K562 (cell line): ENCODE data around the gene SLC26A5. TPM values are rescaled to one million over a fixed set of nuclear protein-coding genes. Genes with fewer than 3 reads are reported as not detected.

ENCODE experiments used
- ATAC-seq: fragments of 200-7000 bp; cut with Tn5 transposase; 3 replicates; pipeline ENCODE4 v1.9.1; 2020; ENCODE audit warnings: moderate library complexity
- BruUV-seq: library from RNA; stranded (reverse); fragments of 400-500 nt; replicated peaks from 2 replicates; lab custom pipeline; 2021; lab: Mats Ljungman, UMichigan
- CTCF ChIA-PET: fragments of 300-600 bp; formaldehyde crosslinking; extraction: SDS; loops from one replicate; lab custom pipeline; 2021; ENCODE audit warnings: low intra/inter-chr PET ratio; lab: Yijun Ruan, JAX
- POLR2A ChIA-PET: fragments of 300-600, 350-650 bp; sonication (Branson Sonifier 250); formaldehyde crosslinking; extraction: SDS; loops from one replicate; lab custom pipeline; 2021; ENCODE audit warnings: antibody characterized with exemption, inconsistent platforms; lab: Yijun Ruan, JAX
- DNase-seq, 4 experiments: peaks; one replicate each; pipeline versions ENCODE4 v3.0.0 to v3.0.0-alpha.2; 2011 to 2018; ENCODE audit warnings: low spot score in 3 of 4, mixed read lengths in 3 of 4; ENCODE audit errors: extremely low read depth in 1 of 4
- FAIRE-seq: peaks from 2 replicates; lab custom pipeline; 2011; peaks lifted over from hg19 to GRCh38; lab: Jason Lieb, UNC
- H2AFZ ChIP-seq: 2 replicates; pipeline ENCODE4 v1.6.0; 2011; ENCODE audit warnings: low read depth, low read length, control low read depth, inconsistent platforms
- H3K27ac ChIP-seq: fragments of 200-600 bp; 3 replicates; pipeline ENCODE4 v1.8.0; 2011; ENCODE audit warnings: low read depth, mild to moderate bottlenecking, control low read depth, inconsistent platforms, low read length, moderate library complexity, mixed read lengths; ENCODE audit errors: extremely low read depth
- H3K27me3 ChIP-seq, 2 experiments: fragments of 300-600 bp in 1 of 2; 2 replicates in 1 of 2; 3 replicates in 1 of 2; pipeline versions ENCODE4 v1.6.0 to v1.8.0; 2011; ENCODE audit warnings: inconsistent platforms in 2 of 2, low read length in 2 of 2, mild to moderate bottlenecking in 1 of 2, mixed read lengths in 1 of 2, moderate library complexity in 1 of 2; ENCODE audit not compliant: control insufficient read depth in 2 of 2, insufficient read depth in 2 of 2
- H3K36me3 ChIP-seq: fragments of 300-600 bp; 3 replicates; pipeline ENCODE4 v1.8.0; 2011; ENCODE audit warnings: mild to moderate bottlenecking, low read length, inconsistent platforms; ENCODE audit not compliant: control insufficient read depth, insufficient read depth
- H3K4me1 ChIP-seq, 2 experiments: fragments of 200-600 bp in 1 of 2; replicated peaks in 1 of 2; 2 replicates in 1 of 2; 3 replicates in 1 of 2; pipeline versions ENCODE4 v1.5.1 to v1.8.0; 2011; ENCODE audit warnings: inconsistent platforms in 2 of 2, low read length in 2 of 2, mild to moderate bottlenecking in 1 of 2, mixed read lengths in 1 of 2, moderate library complexity in 1 of 2; ENCODE audit not compliant: control insufficient read depth in 2 of 2, insufficient read depth in 2 of 2
- H3K4me2 ChIP-seq: 2 replicates; pipeline ENCODE4 v1.6.1; 2011; ENCODE audit warnings: low read length, control low read depth, inconsistent platforms, mixed read lengths; ENCODE audit not compliant: insufficient read depth
- H3K4me3 ChIP-seq: fragments of 200-600 bp; sonication (generic), shearing (Covaris generic); 2 replicates; pipeline ENCODE4 v1.5.1; 2016; ENCODE audit warnings: control low read depth, inconsistent platforms
- H3K79me2 ChIP-seq: fragments of 200-600 bp; 3 replicates; pipeline ENCODE4 v1.8.0; 2011; ENCODE audit warnings: low read length, inconsistent platforms; ENCODE audit not compliant: control insufficient read depth, insufficient read depth
- H3K9ac ChIP-seq, 2 experiments: 2 replicates each; pipeline versions ENCODE4 v1.6.0 to v1.6.1; 2011; ENCODE audit warnings: low read depth in 2 of 2, low read length in 2 of 2, control low read depth in 1 of 2, inconsistent platforms in 1 of 2, mild to moderate bottlenecking in 1 of 2, mixed read lengths in 1 of 2; ENCODE audit not compliant: insufficient read depth in 1 of 2
- H3K9me1 ChIP-seq: one replicate; pipeline ENCODE4 v1.6.0; 2011; ENCODE audit warnings: inconsistent platforms, mild to moderate bottlenecking, low read length, moderate library complexity; ENCODE audit not compliant: control insufficient read depth, insufficient read depth
- H3K9me3 ChIP-seq: replicated peaks from 2 replicates; pipeline ENCODE4 v1.5.1; 2011; ENCODE audit warnings: low read depth, low read length, inconsistent platforms; ENCODE audit not compliant: control insufficient read depth, insufficient read depth
- H4K20me1 ChIP-seq: replicated peaks from 2 replicates; pipeline ENCODE4 v1.6.1; 2011; ENCODE audit warnings: low read length, inconsistent platforms, mixed read lengths; ENCODE audit not compliant: control insufficient read depth, insufficient read depth
- ARHGAP35 ChIP-seq: fragments of 450-650 bp; IDR thresholded peaks from 2 replicates; pipeline ENCODE4 v1.6.1; 2018; ENCODE audit not compliant: partially characterized antibody
- ARID1B ChIP-seq: fragments of 450-650 bp; IDR thresholded peaks from 2 replicates; pipeline ENCODE4 v1.6.1; 2016; ENCODE audit warnings: antibody characterized with exemption, mild to moderate bottlenecking, inconsistent platforms
- ATF2 ChIP-seq: sonication (generic); formaldehyde crosslinking; IDR thresholded peaks from 2 replicates; pipeline ENCODE4 v1.8.1; 2022; ENCODE audit warnings: missing genetic modification reagents
- CREB1 ChIP-seq, 2 experiments: sonication (generic) in 1 of 2; formaldehyde crosslinking in 1 of 2; IDR thresholded peaks; 2 replicates each; pipeline versions ENCODE4 v1.6.1 to v1.8.0; 2012 to 2022; ENCODE audit warnings: inconsistent platforms in 1 of 2, mild to moderate bottlenecking in 1 of 2, missing genetic modification reagents in 1 of 2, moderate library complexity in 1 of 2
- DLX4 ChIP-seq: fragments of 250-450 bp; sonication (Bioruptor Pico); IDR thresholded peaks from 2 replicates; pipeline ENCODE4 v1.6.1; 2021; ENCODE audit warnings: mild to moderate bottlenecking
- HBP1 ChIP-seq: fragments of 450-650 bp; formaldehyde crosslinking; IDR thresholded peaks from 2 replicates; pipeline ENCODE4 v1.4.0; 2022; ENCODE audit warnings: missing genetic modification characterization
- HLTF ChIP-seq: fragments of 450-650 bp; IDR thresholded peaks from 2 replicates; pipeline ENCODE4 v1.6.1; 2016
- LARP7 ChIP-seq: fragments of 450-650 bp; IDR thresholded peaks from 2 replicates; pipeline ENCODE4 v1.6.1; 2016
- MLLT1 ChIP-seq, 2 experiments: fragments of 450-650 bp; IDR thresholded peaks; 2 replicates each; pipeline ENCODE4 v1.6.1; 2016
- NBN ChIP-seq: fragments of 450-650 bp; IDR thresholded peaks from 2 replicates; pipeline ENCODE4 v1.6.1; 2016; ENCODE audit warnings: low read depth, mild to moderate bottlenecking
- NELFE ChIP-seq: IDR thresholded peaks from 2 replicates; pipeline ENCODE4 v1.6.1; 2011; ENCODE audit warnings: mild to moderate bottlenecking; ENCODE audit not compliant: insufficient read depth, insufficient read length
- PHF20 ChIP-seq: fragments of 450-650 bp; IDR thresholded peaks from 2 replicates; pipeline ENCODE4 v1.6.1; 2018; ENCODE audit not compliant: partially characterized antibody
- RAD51 ChIP-seq: fragments of 450-650 bp; IDR thresholded peaks from 2 replicates; pipeline ENCODE4 v1.7.1; 2016; ENCODE audit warnings: low read depth, mild to moderate bottlenecking, borderline replicate concordance
- SMARCA5 ChIP-seq: fragments of 450-650 bp; IDR thresholded peaks from 2 replicates; pipeline ENCODE4 v1.6.1; 2016
- SMC3 ChIP-seq: conservative IDR thresholded peaks from 2 replicates; pipeline ENCODE4 v1.6.1; 2011; ENCODE audit warnings: low read depth, low read length, improper control_type of control experiment; ENCODE audit not compliant: insufficient read depth
- TSC22D4 ChIP-seq: fragments of 450-650 bp; IDR thresholded peaks from 2 replicates; pipeline ENCODE4 v1.6.1; 2016; ENCODE audit warnings: missing genetic modification characterization, missing biosample characterization, control low read depth
- WGBS: fragments of 100-300 bp; shearing (Covaris generic); methylation state at CpG from one replicate; pipeline ENCODE4 v1.1.6; 2016; ENCODE audit warnings: low coverage, mixed read lengths; ENCODE audit not compliant: insufficient coverage; ENCODE audit errors: missing lambda C conversion rate; 5-methylcytosine and 5-hydroxymethylcytosine counted together
- in situ Hi-C: fragments of 300-500 bp; cut with MboI; formaldehyde crosslinking; loops from 4 replicates; pipeline ENCODE4 v1.15.0; 2018; ENCODE audit warnings: inconsistent platforms, mixed read lengths
- intact Hi-C: fragments of 100-400 bp; cut with micrococcal nuclease; formaldehyde crosslinking; loops from 2 replicates; pipeline ENCODE4 v1.14.2; 2022
- polyA plus RNA-seq, 8 experiments: library from polyadenylated mRNA; depleted of rRNA in 4 of 8; stranded (reverse) in 5 of 8; unstranded in 3 of 8; fragments of >200 nt; fragmentation: Nextera tagmentation in 2 of 8; fragmentation: Illumina TruSeq in 1 of 8; extraction: Ambion mirVana in 2 of 8; extraction: Trizol in 1 of 8; gene quantifications; 2 replicates each; pipeline versions ENCODE4 v1.2.1 to v1.2.3, GENCODE V29; 2011 to 2014; ENCODE audit warnings: inconsistent platforms in 1 of 8, missing spikeins in 1 of 8
- total RNA-seq, 7 experiments: library from RNA; depleted of rRNA in 6 of 7; stranded (reverse); fragments of >200 nt in 6 of 7; fragmentation: Illumina TruSeq in 2 of 7; extraction: Trizol in 2 of 7; gene quantifications; 2 replicates each; pipeline versions ENCODE4 v1.2.1 to v1.2.3, GENCODE V29; 2011 to 2021; ENCODE audit warnings: low replicate concordance in 1 of 7

Gene SLC26A5
- total and polyA plus RNA-seq, 9 of the 15 experiments (the other 6 are each of a cell fraction or from before 2014, with no cell fraction given): not detected

- TF ChIP-seq SMC3: no peak
Measured at GRCh38 chr7:103382032-103382402, 64.0 kb downstream of the SLC26A5 start (continued).

- Histone ChIP-seq H3K4me1 (peaks cover 4 to 18% of the 10 kb centered on the region in 2 experiments; a peak in 4 of 5 replicates), H2AFZ (peak overlapping the region; percentile 79), H3K4me3 (no peak overlapping the region), H3K9me3 (no peaks in the 10 kb centered on the region; the same call in 1 of the 2 replicates), H3K9ac (no peak overlapping the region), H3K9me1 (peaks cover 3% of the 10 kb centered on the region), H3K79me2 (no peaks in the 10 kb centered on the region), H3K36me3 (no peaks in the 10 kb centered on the region; the same call in 2 of the 3 replicates), H3K27ac (peak overlapping the region; percentile 25; the same call in 1 of the 3 replicates), H4K20me1 (no peaks in the 10 kb centered on the region; the same call in 1 of the 2 replicates), H3K27me3 (no peaks in the 10 kb centered on the region; a peak in 1 of 5 replicates), H3K4me2 (peak overlapping the region; percentile 67)
- FAIRE-seq: peak; percentile 65
- ChIA-PET CTCF (no interaction called here), POLR2A (no interaction called here)
- in situ Hi-C loops (no loop called here), intact Hi-C loops (no loop called here)
- no peak for DNase-seq
- no TSS peak for BruUV-seq
- no peak; the same call in 2 of the 3 replicates for ATAC-seq
- 20% methylated on average over 4 of the region's 4 CpGs for WGBS
- TF ChIP-seq ARID1B: 0 out of 2 replicates have a peak, but pooled peaks have one; percentile 26
- peak; percentile 75; the same call in 1 of the 2 replicates for TF ChIP-seq LARP7
- no peak for TF ChIP-seq CREB1 (IDR thresholded peaks at IDR 0.05)
- no peak for TF ChIP-seq CREB1 (CRISPR knock-in tag; IDR thresholded peaks at IDR 0.05)
- 0 out of 2 replicates have a peak, but pooled peaks have one; percentile 20 for TF ChIP-seq NBN
- TF ChIP-seq NELFE: no peak
- peak; percentile 20 to 78; a peak in 2 of 4 replicates for TF ChIP-seq MLLT1 (IDR thresholded peaks at IDR 0.05)
- peak; percentile 4 for TF ChIP-seq ARHGAP35
- TF ChIP-seq HLTF: peak; percentile 72; the same call in 1 of the 2 replicates
- peak; percentile 10; the same call in 1 of the 2 replicates for TF ChIP-seq HBP1 (CRISPR knock-in tag)
- peak; percentile 84 for TF ChIP-seq TSC22D4
- TF ChIP-seq DLX4 (CRISPR knock-in tag): no peak
- TF ChIP-seq SMARCA5: 0 out of 2 replicates have a peak, but pooled peaks have one; percentile 50
- TF ChIP-seq ATF2 (CRISPR knock-in tag): 0 out of 2 replicates have a peak, but pooled peaks have one; percentile 16
- TF ChIP-seq PHF20: peak; percentile 73
- no peak for TF ChIP-seq RAD51
Measured at GRCh38 chr7:103381280-103382031, 64.6 kb downstream of the SLC26A5 start.
